Hepatocyte (in vitro differentiated cells): Measurements from ENCODE around the gene ZNF469. TPM values are rescaled to one million over a fixed set of nuclear protein-coding genes. Genes with fewer than 3 reads are reported as not detected.

Experiments
- DNase-seq: peaks from one replicate; pipeline ENCODE4 v3.0.0-alpha.2; 2016; ENCODE audit warnings: low spot score
- H2AFZ ChIP-seq: fragments of 200-600 bp; sonication (generic); 2 replicates; pipeline ENCODE4 v1.6.0; 2016; ENCODE audit warnings: antibody characterized with exemption, mild to moderate bottlenecking
- H3K27ac ChIP-seq: fragments of 200-600 bp; sonication (generic); 2 replicates; pipeline ENCODE4 v1.5.1; 2016; ENCODE audit warnings: mild to moderate bottlenecking
- H3K27me3 ChIP-seq: fragments of 200-600 bp; sonication (generic); 2 replicates; pipeline ENCODE4 v1.6.1; 2016
- H3K36me3 ChIP-seq: fragments of 200-600 bp; sonication (generic); replicated peaks from 2 replicates; pipeline ENCODE4 v1.5.1; 2016; ENCODE audit warnings: low read depth; ENCODE audit not compliant: insufficient read depth
- H3K4me1 ChIP-seq: fragments of 200-600 bp; sonication (generic); 2 replicates; pipeline ENCODE4 v1.5.1; 2016; ENCODE audit warnings: mild to moderate bottlenecking, moderate library complexity; ENCODE audit not compliant: insufficient read depth
- H3K4me2 ChIP-seq: fragments of 200-600 bp; sonication (generic); 2 replicates; pipeline ENCODE4 v1.6.0; 2016
- H3K4me3 ChIP-seq: fragments of 200-600 bp; sonication (generic); 2 replicates; pipeline ENCODE4 v1.5.1; 2016; ENCODE audit warnings: mild to moderate bottlenecking
- H3K79me2 ChIP-seq: fragments of 200-600 bp; sonication (generic); 2 replicates; pipeline ENCODE4 v1.6.0; 2017; ENCODE audit warnings: mild to moderate bottlenecking
- H3K9me2 ChIP-seq: fragments of 200-600 bp; sonication (generic); replicated peaks from 2 replicates; pipeline ENCODE4 v1.6.0; 2017; ENCODE audit warnings: mild to moderate bottlenecking; ENCODE audit not compliant: insufficient read depth
- H3K9me3 ChIP-seq: fragments of 200-600 bp; sonication (generic); 2 replicates; pipeline ENCODE4 v1.5.1; 2016; ENCODE audit warnings: low read depth, mild to moderate bottlenecking
- H4K20me1 ChIP-seq: fragments of 200-600 bp; sonication (generic); 2 replicates; pipeline ENCODE4 v1.6.0; 2016; ENCODE audit warnings: mild to moderate bottlenecking; ENCODE audit not compliant: insufficient read depth, poor library complexity, severe bottlenecking
- CTCF ChIP-seq: fragments of 200-600 bp; sonication (generic); IDR thresholded peaks from 2 replicates; pipeline ENCODE4 v1.5.1; 2016; ENCODE audit warnings: antibody characterized with exemption, mild to moderate bottlenecking; ENCODE audit not compliant: poor library complexity
- EZH2 ChIP-seq: fragments of 200-600 bp; sonication (generic); IDR thresholded peaks from 2 replicates; pipeline ENCODE4 v1.6.1; 2016; ENCODE audit warnings: antibody characterized with exemption, mild to moderate bottlenecking, borderline replicate concordance
- EZH2phosphoT487 ChIP-seq: fragments of 200-600 bp; sonication (generic); IDR thresholded peaks from one replicate; pipeline ENCODE4 v1.6.1; 2018; ENCODE audit warnings: antibody characterized with exemption, mild to moderate bottlenecking, low read depth, moderate library complexity; ENCODE audit not compliant: unreplicated experiment, severe bottlenecking
- WGBS: methylation state at CpG from one replicate; pipeline ENCODE4 v1.1.6; 2016; ENCODE audit warnings: low lambda C conversion rate; ENCODE audit errors: missing lambda C conversion rate; 5-methylcytosine and 5-hydroxymethylcytosine counted together
- polyA plus RNA-seq: library from polyadenylated mRNA; unstranded; fragments of >200 nt; fragmentation: Nextera tagmentation; extraction: Ambion mirVana; gene quantifications from 2 replicates; pipeline ENCODE4 v1.2.1, GENCODE V29; 2016
- total RNA-seq: library from RNA; depleted of rRNA; stranded (reverse); fragments of >200 nt; gene quantifications from 2 replicates; pipeline ENCODE4 v1.2.3, GENCODE V29; 2014

The ZNF469 gene
- total and polyA plus RNA-seq, 2 experiments from 2014 or later: 1.0 to 1.3 TPM

GRCh38 chr16:88424587-88425235, 42.0 kb downstream of the ZNF469 start:
- Histone ChIP-seq H3K27me3 (no peaks in the 10 kb centered on the region), H3K9me2 (no peaks in the 10 kb centered on the region), H3K4me3 (no peak overlapping the region), H4K20me1 (no peaks in the 10 kb centered on the region), H3K27ac (no peak overlapping the region), H3K4me2 (no peak overlapping the region), H3K4me1 (peaks cover 7% of the 10 kb centered on the region), H3K9me3 (no peaks in the 10 kb centered on the region), H3K79me2 (no peaks in the 10 kb centered on the region), H2AFZ (no peak overlapping the region), H3K36me3 (no peaks in the 10 kb centered on the region)
- TF ChIP-seq EZH2 (no peak), EZH2phosphoT487 (no peak)
- 83% methylated on average over 23 of the region's 24 CpGs for WGBS
- DNase-seq: no peak

- no peaks in the 10 kb centered on the region for H3K27me3 ChIP-seq
- TF ChIP-seq EZH2phosphoT487: no peak
- H3K4me2 ChIP-seq: no peak overlapping the region
- WGBS: 92% methylated on average over 13 of the region's 13 CpGs
- H2AFZ ChIP-seq: no peak overlapping the region
- H4K20me1 ChIP-seq: no peaks in the 10 kb centered on the region
- H3K9me2 ChIP-seq: no peaks in the 10 kb centered on the region
- no peak overlapping the region for H3K4me3 ChIP-seq
- H3K27ac ChIP-seq: no peak overlapping the region
- peaks cover 7% of the 10 kb centered on the region for H3K4me1 ChIP-seq
- no peak for DNase-seq
- no peaks in the 10 kb centered on the region for H3K36me3 ChIP-seq
- H3K79me2 ChIP-seq: no peaks in the 10 kb centered on the region
- H3K9me3 ChIP-seq: no peaks in the 10 kb centered on the region
Observed at GRCh38 chr16:88426018-88426417, 43.3 kb downstream of the ZNF469 start.

- Histone ChIP-seq H3K4me3 (no peak overlapping the region), H3K4me2 (no peak overlapping the region), H3K27ac (no peak overlapping the region), H3K36me3 (no peaks in the 10 kb centered on the region), H2AFZ (no peak overlapping the region), H3K9me3 (no peaks in the 10 kb centered on the region), H3K4me1 (peaks cover 7% of the 10 kb centered on the region), H3K79me2 (no peaks in the 10 kb centered on the region), H4K20me1 (no peaks in the 10 kb centered on the region), H3K27me3 (no peaks in the 10 kb centered on the region), H3K9me2 (no peaks in the 10 kb centered on the region)
- TF ChIP-seq EZH2 (no peak), EZH2phosphoT487 (no peak), CTCF (no peak)
- 93% methylated on average over 11 of the region's 19 CpGs for WGBS
- no peak for DNase-seq
Observed at GRCh38 chr16:88427376-88427775, 44.6 kb downstream of the ZNF469 start.

- WGBS: 93% methylated on average over 16 of the region's 19 CpGs
- no peak for TF ChIP-seq EZH2phosphoT487
- no peak for TF ChIP-seq CTCF
- TF ChIP-seq EZH2: no peak
- Histone ChIP-seq H3K9me2 (no peaks in the 10 kb centered on the region), H3K4me1 (peaks cover 7% of the 10 kb centered on the region), H3K9me3 (no peaks in the 10 kb centered on the region), H4K20me1 (no peaks in the 10 kb centered on the region), H3K36me3 (no peaks in the 10 kb centered on the region), H3K4me2 (no peak overlapping the region), H3K27ac (no peak overlapping the region), H3K79me2 (no peaks in the 10 kb centered on the region), H3K4me3 (no peak overlapping the region), H3K27me3 (no peaks in the 10 kb centered on the region), H2AFZ (no peak overlapping the region)
- no peak for DNase-seq
Observed at GRCh38 chr16:88428156-88428555, 45.4 kb downstream of the ZNF469 start.
